Measurements from ENCODE around the gene CD33. TPM values are rescaled to one million over a fixed set of nuclear protein-coding genes. Genes with fewer than 3 reads are reported as not detected.

CD33 gene
- total RNA-seq, 4 donors from 2014 or later, result 0.54 to 4.0 (median 1.8) TPM

DNA sequence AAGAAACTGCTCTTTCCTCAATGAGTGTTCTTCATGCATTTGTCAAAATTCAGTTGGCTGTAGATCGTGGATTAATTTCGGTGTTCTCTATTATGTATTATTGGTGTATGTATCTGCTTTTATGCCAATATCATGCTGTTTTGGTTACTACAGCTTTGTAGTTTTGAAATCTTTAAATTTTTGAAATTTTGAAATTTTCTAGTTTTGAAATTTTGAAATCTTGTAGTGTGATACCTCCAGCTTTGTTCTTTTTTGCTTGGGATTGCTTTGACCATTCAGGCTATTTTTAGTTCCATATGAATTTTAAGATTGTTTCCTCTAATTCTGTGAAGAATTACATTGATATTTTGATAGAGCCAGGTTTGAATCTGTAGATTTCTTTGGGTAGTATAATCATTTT lies 3.1 kb downstream of the CD33 start:
- intact Hi-C loops (cut with DNase I), result no loop called here
- WGBS, 2 donors, result 95% methylated on average over 2 of the region's 2 CpGs
- Histone ChIP-seq H3K36me3 (no peaks in the 10 kb centered on the region), H3K4me3 (replicated peaks in 1 of 3) (no peak overlapping the region), H3K27ac (no peak overlapping the region), H3K27me3 (no peaks in the 10 kb centered on the region), H3K9me3 (no peaks in the 10 kb centered on the region), H3K4me1 (no peaks in the 10 kb centered on the region)
- TF ChIP-seq, protein P1, sequence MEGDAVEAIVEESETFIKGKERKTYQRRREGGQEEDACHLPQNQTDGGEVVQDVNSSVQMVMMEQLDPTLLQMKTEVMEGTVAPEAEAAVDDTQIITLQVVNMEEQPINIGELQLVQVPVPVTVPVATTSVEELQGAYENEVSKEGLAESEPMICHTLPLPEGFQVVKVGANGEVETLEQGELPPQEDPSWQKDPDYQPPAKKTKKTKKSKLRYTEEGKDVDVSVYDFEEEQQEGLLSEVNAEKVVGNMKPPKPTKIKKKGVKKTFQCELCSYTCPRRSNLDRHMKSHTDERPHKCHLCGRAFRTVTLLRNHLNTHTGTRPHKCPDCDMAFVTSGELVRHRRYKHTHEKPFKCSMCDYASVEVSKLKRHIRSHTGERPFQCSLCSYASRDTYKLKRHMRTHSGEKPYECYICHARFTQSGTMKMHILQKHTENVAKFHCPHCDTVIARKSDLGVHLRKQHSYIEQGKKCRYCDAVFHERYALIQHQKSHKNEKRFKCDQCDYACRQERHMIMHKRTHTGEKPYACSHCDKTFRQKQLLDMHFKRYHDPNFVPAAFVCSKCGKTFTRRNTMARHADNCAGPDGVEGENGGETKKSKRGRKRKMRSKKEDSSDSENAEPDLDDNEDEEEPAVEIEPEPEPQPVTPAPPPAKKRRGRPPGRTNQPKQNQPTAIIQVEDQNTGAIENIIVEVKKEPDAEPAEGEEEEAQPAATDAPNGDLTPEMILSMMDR (IDR thresholded peaks at IDR 0.05), result no peak
- TF ChIP-seq POLR2A (IDR thresholded peaks at IDR 0.05), result no peak
- no peak for DNase-seq

DNA sequence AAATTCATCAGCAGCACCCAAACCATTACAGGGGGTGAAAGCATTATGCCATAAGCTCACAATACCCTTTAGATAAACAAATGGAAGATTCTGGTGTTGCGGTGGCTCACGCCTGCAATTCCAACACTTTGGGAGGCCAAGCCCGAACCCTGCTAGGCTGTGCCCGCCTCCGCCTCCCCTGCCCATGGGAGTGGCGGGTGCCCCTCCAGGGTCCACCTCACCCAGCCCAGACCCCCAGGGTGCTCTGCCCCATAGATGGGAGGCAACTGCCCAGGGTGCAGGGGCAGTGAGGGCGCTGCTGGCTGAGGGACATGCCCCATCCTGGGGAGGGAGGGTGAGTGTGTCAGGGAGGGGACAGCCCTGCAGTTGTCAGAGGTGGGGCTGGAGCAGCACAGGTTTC lies 16.0 kb downstream of the CD33 start:
- Histone ChIP-seq H3K27ac (no peak overlapping the region), H3K4me3 (replicated peaks in 1 of 3) (no peak overlapping the region), H3K4me1 (no peaks in the 10 kb centered on the region), H3K27me3 (no peaks in the 10 kb centered on the region), H3K9me3 (no peaks in the 10 kb centered on the region), H3K36me3 (no peaks in the 10 kb centered on the region)
- no peak for DNase-seq
- WGBS, 2 donors, result 88 to 93% methylated on average over 3 to 7 of the region's 7 CpGs
- intact Hi-C loops (cut with DNase I), result no loop called here
- TF ChIP-seq, protein P1 (IDR thresholded peaks at IDR 0.05), result no peak
- no peak for TF ChIP-seq POLR2A (IDR thresholded peaks at IDR 0.05)

- H3K4me3 ChIP-seq (replicated peaks in 1 of 3), result no peak overlapping the region
- no peaks in the 10 kb centered on the region for H3K27me3 ChIP-seq
- no peak for DNase-seq
- TF ChIP-seq, protein P1 (IDR thresholded peaks at IDR 0.05), result no peak
- TF ChIP-seq POLR2A (IDR thresholded peaks at IDR 0.05), result no peak
- intact Hi-C loops (cut with DNase I), result no loop called here
- H3K4me1 ChIP-seq, result no peaks in the 10 kb centered on the region
- WGBS, 2 donors, result 78 to 86% methylated on average over 8 of the region's 8 CpGs
- no peaks in the 10 kb centered on the region for H3K36me3 ChIP-seq
- H3K9me3 ChIP-seq, result no peaks in the 10 kb centered on the region
- H3K27ac ChIP-seq, result no peak overlapping the region
These were observed 18.2 kb downstream of the CD33 start for GRCh38 chr19:51242881-51243630.

DNA sequence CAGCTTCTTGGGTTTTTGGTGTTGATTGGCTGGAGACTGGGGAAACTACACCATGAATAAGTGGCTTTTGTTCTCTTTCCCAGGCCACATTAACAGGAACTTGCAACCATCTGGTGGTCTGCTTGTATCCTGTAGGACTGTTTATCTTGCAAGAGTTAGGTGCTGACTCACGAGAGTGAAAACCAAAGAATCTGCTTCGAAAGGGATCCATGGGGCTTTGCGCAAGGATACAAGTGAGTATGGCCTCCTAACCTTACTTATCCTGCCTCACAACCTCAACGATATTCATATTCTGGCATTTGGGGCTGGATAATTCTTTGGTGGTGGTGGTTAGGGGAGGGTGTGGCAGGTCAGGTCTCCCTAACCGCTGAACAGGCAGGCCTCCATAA lies 21.3 kb downstream of the CD33 start:
- intact Hi-C loops (cut with DNase I), result no loop called here
- 85 to 86% methylated on average over 5 of the region's 5 CpGs for WGBS, 2 donors

More for the DNA sequence above, 21.3 kb downstream of the CD33 start:
- Histone ChIP-seq H3K9me3 (no peaks in the 10 kb centered on the region), H3K27me3 (no peaks in the 10 kb centered on the region), H3K27ac (no peak overlapping the region), H3K4me3 (replicated peaks in 1 of 3) (no peak overlapping the region), H3K36me3 (no peaks in the 10 kb centered on the region), H3K4me1 (no peaks in the 10 kb centered on the region)
- no peak for TF ChIP-seq POLR2A (IDR thresholded peaks at IDR 0.05)
- TF ChIP-seq, protein P1 (IDR thresholded peaks at IDR 0.05), result no peak
- DNase-seq, result no peak
